B cell (primary cell): ENCODE results near the gene FFAR3. TPM values are rescaled to one million over a fixed set of nuclear protein-coding genes. Genes with fewer than 3 reads are reported as not detected.

Experiments used
- ATAC-seq: fragments of 200-7000 bp; cut with Tn5 transposase; one replicate; pipeline ENCODE4 v1.10.0; 2021; ENCODE audit warnings: low read depth, mild to moderate bottlenecking, moderate number of reproducible peaks, moderate library complexity
- CTCF ChIA-PET: fragments of 350-600 bp; sonication (Branson Sonifier 250); formaldehyde crosslinking; loops from one replicate; lab custom pipeline; 2021; ENCODE audit warnings: antibody characterized with exemption, inconsistent platforms; lab: Charles Lee
- POLR2A ChIA-PET: fragments of 350-600 bp; sonication (Branson Sonifier 250); formaldehyde crosslinking; loops from one replicate; lab custom pipeline; 2021; ENCODE audit warnings: antibody characterized with exemption; lab: Charles Lee
- DNase-seq: peaks from one replicate; pipeline ENCODE4 v3.0.0; 2013
- H2AFZ ChIP-seq: 2 replicates; pipeline ENCODE4 v1.6.1; 2012; ENCODE audit warnings: mild to moderate bottlenecking, low read depth, low read length; ENCODE audit not compliant: insufficient read depth, poor library complexity, severe bottlenecking
- H3K27ac ChIP-seq, 2 donors: 1 replicate in 1 of 2; 2 replicates in 1 of 2; pipeline ENCODE4 v1.5.1; 2012 to 2013; ENCODE audit warnings: low read length in 2 of 2, mild to moderate bottlenecking in 2 of 2, moderate library complexity in 1 of 2
- H3K27me3 ChIP-seq, 4 experiments: fragments of 200-600 bp in 1 of 4; sonication (generic) in 1 of 4; replicated peaks in 1 of 4; 1 replicate in 2 of 4; 2 replicates in 2 of 4; pipeline versions ENCODE4 v1.6.1 to v1.7.0; 2013 to 2016; ENCODE audit warnings: low read length in 3 of 4, mild to moderate bottlenecking in 2 of 4, mixed read lengths in 1 of 4, moderate library complexity in 1 of 4; ENCODE audit not compliant: insufficient read depth in 4 of 4, control insufficient read depth in 3 of 4; ENCODE audit errors: control extremely low read depth in 1 of 4
- H3K36me3 ChIP-seq, 2 experiments: replicated peaks in 1 of 2; 1 replicate in 1 of 2; 2 replicates in 1 of 2; pipeline versions ENCODE4 v1.6.1 to v1.7.1; 2013; ENCODE audit warnings: low read length in 1 of 2; ENCODE audit not compliant: insufficient read depth in 2 of 2, control insufficient read depth in 1 of 2; ENCODE audit errors: control extremely low read depth in 1 of 2, extremely low read depth in 1 of 2
- H3K4me1 ChIP-seq, 2 donors: fragments of 200-600 bp in 1 of 2; sonication (generic) in 1 of 2; 1 replicate in 1 of 2; 2 replicates in 1 of 2; pipeline versions ENCODE4 v1.5.1 to v1.6.1; 2013 to 2017; ENCODE audit warnings: low read length in 2 of 2; ENCODE audit not compliant: control insufficient read depth in 2 of 2, insufficient read depth in 2 of 2
- H3K4me2 ChIP-seq: replicated peaks from 2 replicates; pipeline ENCODE3; 2012; ENCODE audit warnings: mild to moderate bottlenecking, low read depth, low read length; ENCODE audit not compliant: poor library complexity, severe bottlenecking
- H3K4me3 ChIP-seq, 5 experiments: fragments of 200-600 bp in 1 of 5; sonication (generic) in 1 of 5; 1 replicate in 3 of 5; 2 replicates in 2 of 5; pipeline versions ENCODE4 v1.5.1 to v1.7.0; 2011 to 2016; ENCODE audit warnings: low read length in 4 of 5, mild to moderate bottlenecking in 4 of 5, low read depth in 2 of 5, control low read depth in 1 of 5, moderate library complexity in 1 of 5; ENCODE audit not compliant: insufficient read depth in 1 of 5; ENCODE audit errors: control extremely low read depth in 1 of 5, extremely low read depth in 1 of 5
- H3K79me2 ChIP-seq: fragments of 200-600 bp; sonication (generic); one replicate; pipeline ENCODE4 v1.6.0; 2016; ENCODE audit warnings: low read length; ENCODE audit not compliant: control insufficient read depth, insufficient read depth
- H3K9ac ChIP-seq: fragments of 200-600 bp; sonication (generic); 2 replicates; pipeline ENCODE4 v1.6.1; 2017; ENCODE audit warnings: mild to moderate bottlenecking, low read length, moderate library complexity
- H3K9me3 ChIP-seq, 3 donors: one replicate each; pipeline versions ENCODE4 v1.6.1 to v1.7.1; 2013; ENCODE audit warnings: low read length in 2 of 3; ENCODE audit not compliant: control insufficient read depth in 2 of 3, insufficient read depth in 1 of 3; ENCODE audit errors: control extremely low read depth in 1 of 3
- H4K20me1 ChIP-seq: 2 replicates; pipeline ENCODE4 v1.6.0; 2012; ENCODE audit warnings: mild to moderate bottlenecking, low read length; ENCODE audit not compliant: insufficient read depth, control insufficient read depth, poor library complexity, severe bottlenecking
- H3K27ac Mint-ChIP-seq: one replicate; pipeline ENCODE4 v1.8.0; 2021; ENCODE audit warnings: mixed read lengths
- H3K27me3 Mint-ChIP-seq: one replicate; pipeline ENCODE4 v1.8.0; 2021; ENCODE audit warnings: mixed read lengths
- H3K4me1 Mint-ChIP-seq: one replicate; pipeline ENCODE4 v1.8.0; 2021; ENCODE audit warnings: mixed read lengths
- H3K4me3 Mint-ChIP-seq: one replicate; pipeline ENCODE4 v1.8.0; 2021; ENCODE audit warnings: mixed read lengths
- H3K9me3 Mint-ChIP-seq: one replicate; pipeline ENCODE4 v1.8.0; 2022; ENCODE audit warnings: mixed read lengths; ENCODE audit not compliant: insufficient read depth
- CTCF ChIP-seq: fragments of 200-600 bp; IDR thresholded peaks from one replicate; pipeline ENCODE4 v1.8.0; 2022; ENCODE audit warnings: antibody characterized with exemption, mild to moderate bottlenecking
- EZH2 ChIP-seq: IDR thresholded peaks from 2 replicates; pipeline ENCODE4 v1.6.1; 2012; ENCODE audit warnings: borderline replicate concordance, low read depth, mild to moderate bottlenecking, moderate library complexity, low read length; ENCODE audit not compliant: insufficient read depth, poor library complexity, severe bottlenecking
- WGBS: methylation state at CpG from one replicate; pipeline ENCODE4 v1.1.5; 2013; ENCODE audit warnings: missing lambda C conversion rate; ENCODE audit not compliant: insufficient coverage; 5-methylcytosine and 5-hydroxymethylcytosine counted together
- intact Hi-C: fragments of 100-400 bp; cut with micrococcal nuclease; formaldehyde crosslinking; loops from one replicate; pipeline ENCODE4 v1.10.0; 2022
- polyA plus RNA-seq: library from polyadenylated mRNA; depleted of rRNA; stranded (reverse); fragments of >200 nt; gene quantifications from 2 replicates; pipeline ENCODE4 v1.2.3, GENCODE V29; 2012
- total RNA-seq, 2 donors: library from RNA; stranded (reverse); fragments of 120-200 nt in 1 of 2; gene quantifications; 1 replicate in 1 of 2; 2 replicates in 1 of 2; pipeline versions ENCODE4 v1.2.3 to v1.2.4, GENCODE V29; 2013 to 2022

The FFAR3 gene
- total and polyA plus RNA-seq, 2 donors (not counting 1 experiment from before 2014, with no cell fraction given) = 0.63 TPM; not detected in 1

- ChIA-PET POLR2A (no interaction called here), CTCF (interaction anchor here (1.1 kb wide), 1 partner anchor 23 kb away, joined by 5 read pairs; no protein-coding TSS in a partner anchor)
- Histone ChIP-seq H3K27ac (no peak overlapping the region), H3K9me3 (peaks cover 0 to 4% (median 1%) of the 10 kb centered on the region in 3 donors), H3K9ac (no peak overlapping the region), H3K4me3 (no peak overlapping the region), H2AFZ (no peak overlapping the region), H3K4me1 (peaks cover 13 to 14% of the 10 kb centered on the region in 2 donors), H3K79me2 (no peaks in the 10 kb centered on the region), H3K36me3 (no peaks in the 10 kb centered on the region), H3K4me2 (no peak overlapping the region), H4K20me1 (no peaks in the 10 kb centered on the region), H3K27me3 (no peaks in the 10 kb centered on the region)
- Mint-ChIP-seq H3K4me1 (peaks cover 18% of the 10 kb centered on the region), H3K9me3 (no peaks in the 10 kb centered on the region), H3K27me3 (no peaks in the 10 kb centered on the region), H3K4me3 (no peak overlapping the region), H3K27ac (no peak overlapping the region)
- TF ChIP-seq CTCF (peak; percentile 13), EZH2 (no peak)
- no peak for DNase-seq
- ATAC-seq = no peak
- intact Hi-C loops = no loop called here
- WGBS = 95% methylated on average over 9 of the region's 12 CpGs
Observed at GRCh38 chr19:35375505-35376307, 17.4 kb downstream of the FFAR3 start.

DNA sequence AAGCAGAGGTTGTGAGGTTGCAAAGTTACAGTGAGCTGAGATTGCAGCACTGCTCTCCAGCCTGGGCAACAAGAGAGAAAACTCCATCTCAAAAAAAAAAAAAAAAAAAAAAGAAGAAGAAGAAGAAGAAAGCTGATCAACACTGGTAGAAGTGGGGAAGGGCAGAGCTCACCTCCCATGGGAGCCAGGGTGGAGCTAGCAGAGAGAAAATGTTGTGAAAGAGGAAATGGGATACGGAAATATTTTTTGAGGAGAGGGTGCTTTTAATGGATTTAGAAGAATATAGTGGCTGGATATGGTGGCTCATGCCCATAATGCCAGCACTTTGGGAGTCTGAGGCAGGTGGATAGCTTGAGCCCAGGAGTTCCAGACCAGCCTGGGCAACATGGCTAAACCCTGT is 19.4 kb downstream of the FFAR3 start:
- Histone ChIP-seq H3K4me1 (peaks cover 13 to 14% of the 10 kb centered on the region in 2 donors), H3K9me3 (peaks cover 0 to 4% (median 1%) of the 10 kb centered on the region in 3 donors), H4K20me1 (no peaks in the 10 kb centered on the region), H3K4me3 (no peak overlapping the region), H3K4me2 (no peak overlapping the region), H3K79me2 (no peaks in the 10 kb centered on the region), H3K9ac (no peak overlapping the region), H3K27me3 (no peaks in the 10 kb centered on the region), H2AFZ (no peak overlapping the region), H3K27ac (no peak overlapping the region), H3K36me3 (no peaks in the 10 kb centered on the region)
- no peak for ATAC-seq
- POLR2A ChIA-PET = no interaction called here
- Mint-ChIP-seq H3K27ac (no peak overlapping the region), H3K4me1 (peaks cover 18% of the 10 kb centered on the region), H3K4me3 (no peak overlapping the region), H3K27me3 (peaks cover 10% of the 10 kb centered on the region), H3K9me3 (no peaks in the 10 kb centered on the region)
- CTCF ChIA-PET = interaction anchor here (1.0 to 2.0 kb wide), 4 partner anchors 25 to 99 kb away, joined by 3 to 5 read pairs (median 4); no protein-coding TSS in a partner anchor
- no peak for DNase-seq
- 67% methylated on average over 1 of the region's 1 CpG for WGBS
- TF ChIP-seq EZH2 (no peak), CTCF (no peak)
- intact Hi-C loops = no loop called here
